Measurements from ENCODE around the gene SIX5. TPM values are rescaled to one million over a fixed set of nuclear protein-coding genes. Genes with fewer than 3 reads are reported as not detected.
A peak's percentile ranks its signal among the peaks of the same experiment; 100 is the strongest.

Gene SIX5
- total RNA-seq, 2 experiments from 2014 or later, result 9.4 to 15.2 TPM

- Histone ChIP-seq H3K4me3 (ENCODE audit: low read depth, low read length, poor library complexity, severe bottlenecking) (peak overlapping the region; percentile 87), H2AFZ (ENCODE audit: low read length) (peak overlapping the region; percentile 33; the same call in 1 of the 2 replicates), H3K27ac (ENCODE audit: low read depth, low read length, poor library complexity, severe bottlenecking) (peak overlapping the region; percentile 71), H3K9me2 (ENCODE audit: insufficient read depth, low read length) (no peaks in the 10 kb centered on the region), H3K36me3 (ENCODE audit: insufficient read depth, low read length) (peaks cover 25% of the 10 kb centered on the region), H3K4me1 (ENCODE audit: insufficient read depth, low read length, poor library complexity, severe bottlenecking) (peaks cover 29% of the 10 kb centered on the region), H3K4me2 (ENCODE audit: low read length) (peak overlapping the region; percentile 91), H3K79me2 (ENCODE audit: insufficient read depth, low read depth, low read length) (peaks cover 33% of the 10 kb centered on the region), H4K20me1 (ENCODE audit: insufficient read depth, low read length) (no peaks in the 10 kb centered on the region), H3K9me3 (ENCODE audit: low read length) (no peaks in the 10 kb centered on the region)
- intact Hi-C loops (cut with micrococcal nuclease; ENCODE audit: unreplicated experiment), result no loop called here
- CTCF ChIA-PET (ENCODE audit: unreplicated experiment), result interaction anchor here (1.3 kb wide), 1 partner anchor 25 kb away, joined by 4 read pairs; the partner anchor contains the start of gene QPCTL
- BruUV-seq (replicated peaks), result no TSS peak
- TF ChIP-seq CTCF (conservative IDR thresholded peaks at IDR 0.05; ENCODE audit: low read length) (no peak), EZH2phosphoT487 (IDR thresholded peaks at IDR 0.05; ENCODE audit: borderline replicate concordance, low read depth, low read length) (no peak)
- no peak for DNase-seq (ENCODE audit: low spot score)
- POLR2A ChIA-PET, result interaction anchor here (0.9 to 3.4 kb wide), 3 partner anchors 12 to 51 kb away, joined by 3 to 13 read pairs (median 4); partner anchors contain the start of genes FBXO46 and SIX5
Observed at GRCh38 chr19:45717983-45718650, 50.9 kb downstream of the SIX5 start.

- no peaks in the 10 kb centered on the region for H4K20me1 ChIP-seq (ENCODE audit: insufficient read depth, low read length)
- peak; percentile 99 for DNase-seq (ENCODE audit: low spot score)
- H3K79me2 ChIP-seq (ENCODE audit: insufficient read depth, low read depth, low read length), result peaks cover 33% of the 10 kb centered on the region
- peaks cover 29% of the 10 kb centered on the region for H3K4me1 ChIP-seq (ENCODE audit: insufficient read depth, low read length, poor library complexity, severe bottlenecking)
- POLR2A ChIA-PET, result interaction anchor here (0.6 to 3.4 kb wide), 11 partner anchors 9 to 317 kb away, joined by 3 to 13 read pairs (median 4); partner anchors contain the start of genes FBXO46, MEIOSIN, QPCTL and SIX5
- peak overlapping the region; percentile 47; the same call in 1 of the 2 replicates for H2AFZ ChIP-seq (ENCODE audit: low read length)
- no TSS peak for BruUV-seq (replicated peaks)
- H3K9me3 ChIP-seq (ENCODE audit: low read length), result no peaks in the 10 kb centered on the region
- H3K9me2 ChIP-seq (ENCODE audit: insufficient read depth, low read length), result no peaks in the 10 kb centered on the region
- intact Hi-C loops (cut with micrococcal nuclease; ENCODE audit: unreplicated experiment), result no loop called here
- H3K4me2 ChIP-seq (ENCODE audit: low read length), result peak overlapping the region; percentile 91
- H3K36me3 ChIP-seq (ENCODE audit: insufficient read depth, low read length), result peaks cover 21% of the 10 kb centered on the region
- peak overlapping the region; percentile 71 for H3K27ac ChIP-seq (ENCODE audit: low read depth, low read length, poor library complexity, severe bottlenecking)
- CTCF ChIA-PET (ENCODE audit: unreplicated experiment), result no interaction called here
- H3K4me3 ChIP-seq (ENCODE audit: low read depth, low read length, poor library complexity, severe bottlenecking), result peak overlapping the region; percentile 87
- TF ChIP-seq CTCF (conservative IDR thresholded peaks at IDR 0.05; ENCODE audit: low read length) (peak; percentile 55), EZH2phosphoT487 (IDR thresholded peaks at IDR 0.05; ENCODE audit: borderline replicate concordance, low read depth, low read length) (no peak)
Observed at GRCh38 chr19:45717131-45717982, 51.7 kb downstream of the SIX5 start.
